Amniotic stem cell (primary cell): ENCODE results near the gene PRKAA1.
"Not testable (repeated sequence)": the region's sequence is repeated elsewhere in the genome, so short reads cannot be mapped to it uniquely, and the experiment has no call there.

Experiments
- DNase-seq: peaks from one replicate; lab custom pipeline; 2025; lab: John Stamatoyannopoulos, UW

PRKAA1 gene

GRCh38 chr5:40733434-40733833 lies 64.7 kb downstream of the PRKAA1 start:
- DNase-seq: no peak

GRCh38 chr5:40722497-40722911 lies 75.7 kb downstream of the PRKAA1 start:
- DNase-seq: not testable (repeated sequence)

- DNase-seq: no peak
Observed at GRCh38 chr5:40720069-40720468, 78.1 kb downstream of the PRKAA1 start.

- DNase-seq: peak; percentile 20
Observed at GRCh38 chr5:40717281-40717680, 80.9 kb downstream of the PRKAA1 start.

- no peak for DNase-seq
Observed at GRCh38 chr5:40716590-40716989, 81.6 kb downstream of the PRKAA1 start.

GRCh38 chr5:40716000-40716399 lies 82.2 kb downstream of the PRKAA1 start:
- no peak for DNase-seq

GRCh38 chr5:40714001-40714400 lies 84.2 kb downstream of the PRKAA1 start:
- no peak for DNase-seq

- DNase-seq: not testable (repeated sequence)
Observed at GRCh38 chr5:40710575-40710974, 87.6 kb downstream of the PRKAA1 start.
